ENCODE results near the gene CCNA2.

DNA sequence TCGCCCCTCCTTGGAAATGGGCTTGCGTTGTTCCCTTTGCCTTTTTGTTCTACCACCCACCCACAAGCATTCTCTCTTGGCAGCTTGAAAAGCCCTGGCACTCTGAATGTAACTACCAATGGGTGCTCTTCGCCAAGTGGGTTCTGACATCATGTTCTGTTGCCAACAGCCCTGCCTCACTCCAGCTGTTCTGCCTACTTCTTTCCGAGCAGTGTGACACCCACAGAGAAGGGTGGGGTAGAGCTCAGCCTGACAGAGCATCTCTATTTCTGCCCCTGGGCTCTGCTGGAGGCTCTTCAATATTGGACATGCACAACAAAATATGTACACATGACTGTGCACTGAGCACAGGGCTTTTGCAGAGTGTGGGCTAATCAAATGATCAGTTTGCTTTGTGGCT, 38.2 kb downstream of the CCNA2 start:
- TF ChIP-seq, protein P1, sequence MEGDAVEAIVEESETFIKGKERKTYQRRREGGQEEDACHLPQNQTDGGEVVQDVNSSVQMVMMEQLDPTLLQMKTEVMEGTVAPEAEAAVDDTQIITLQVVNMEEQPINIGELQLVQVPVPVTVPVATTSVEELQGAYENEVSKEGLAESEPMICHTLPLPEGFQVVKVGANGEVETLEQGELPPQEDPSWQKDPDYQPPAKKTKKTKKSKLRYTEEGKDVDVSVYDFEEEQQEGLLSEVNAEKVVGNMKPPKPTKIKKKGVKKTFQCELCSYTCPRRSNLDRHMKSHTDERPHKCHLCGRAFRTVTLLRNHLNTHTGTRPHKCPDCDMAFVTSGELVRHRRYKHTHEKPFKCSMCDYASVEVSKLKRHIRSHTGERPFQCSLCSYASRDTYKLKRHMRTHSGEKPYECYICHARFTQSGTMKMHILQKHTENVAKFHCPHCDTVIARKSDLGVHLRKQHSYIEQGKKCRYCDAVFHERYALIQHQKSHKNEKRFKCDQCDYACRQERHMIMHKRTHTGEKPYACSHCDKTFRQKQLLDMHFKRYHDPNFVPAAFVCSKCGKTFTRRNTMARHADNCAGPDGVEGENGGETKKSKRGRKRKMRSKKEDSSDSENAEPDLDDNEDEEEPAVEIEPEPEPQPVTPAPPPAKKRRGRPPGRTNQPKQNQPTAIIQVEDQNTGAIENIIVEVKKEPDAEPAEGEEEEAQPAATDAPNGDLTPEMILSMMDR (IDR thresholded peaks at IDR 0.05; ENCODE audit: low read length) = no peak
- TF ChIP-seq EZH2 (IDR thresholded peaks at IDR 0.05; ENCODE audit: borderline replicate concordance, low read length) = no peak
